ENCODE data around the gene OR9A4. TPM values are rescaled to one million over a fixed set of nuclear protein-coding genes. Genes with fewer than 3 reads are reported as not detected.

Gene OR9A4
- under 1 TPM in 1 of 2 donors, not detected in 1; 0.25 TPM for total RNA-seq
- not detected for polyA plus RNA-seq (ENCODE audit: insufficient read depth, low read depth, low replicate concordance)
- long read RNA-seq, donor 1, result 0 reads
- long read RNA-seq, donor 2, result 0 reads

DNA sequence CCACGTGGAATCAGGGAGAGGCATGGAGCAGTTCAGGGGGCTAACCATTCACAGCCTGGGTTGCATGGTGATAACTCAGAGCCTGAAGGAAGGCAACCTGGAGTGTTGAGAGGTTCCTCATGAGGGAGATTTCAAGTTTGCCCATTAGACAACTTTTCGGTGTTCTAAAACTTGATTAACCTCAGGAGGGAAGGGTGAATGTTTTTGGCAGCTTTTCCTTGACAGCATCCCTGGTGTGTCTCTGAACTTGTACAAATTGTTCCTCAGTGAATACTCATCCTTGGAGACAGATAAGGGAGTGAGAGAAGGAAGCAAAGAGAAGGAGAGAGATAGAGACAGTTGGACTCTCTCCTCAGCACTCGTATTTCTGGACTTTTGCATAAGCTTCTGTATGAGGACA lies at the start of gene OR9A4:
Gene OR9A4 (plus strand): TSS at position 301 of the 400 bp plus-strand sequence. CDS start 2,477 bp downstream, outside the sequence.
- H3K27ac ChIP-seq, result no peak within 1 kb of the TSS
- no peaks in the 10 kb centered on the region for H3K9me3 ChIP-seq
- WGBS, 2 donors, result 65 to 72% methylated on average over 3 of the region's 3 CpGs
- no peaks in the 10 kb centered on the region for H3K27me3 ChIP-seq
- no peak within 1 kb of the TSS for H3K4me3 ChIP-seq
- no peak for DNase-seq
- no peaks in the 10 kb centered on the region for H3K4me1 ChIP-seq
- TF ChIP-seq CTCF (IDR thresholded peaks at IDR 0.05), result no peak
- no peak for TF ChIP-seq POLR2A (IDR thresholded peaks at IDR 0.05)
- H3K36me3 ChIP-seq (ENCODE audit: low read depth, missing control alignments), result no peaks in the 10 kb centered on the region
- intact Hi-C loops (cut with DNase I; ENCODE audit: low total_unique reads), result no loop called here

- WGBS, 2 donors, result 93 to 96% methylated on average over 2 of the region's 2 CpGs
- TF ChIP-seq POLR2A (IDR thresholded peaks at IDR 0.05) (no peak), CTCF (IDR thresholded peaks at IDR 0.05) (no peak)
- intact Hi-C loops (cut with DNase I; ENCODE audit: low total_unique reads), result no loop called here
These were observed 49.2 kb upstream of the OR9A4 start for GRCh38 chr7:141866974-141867373.

GRCh38 chr7:141872931-141873330 lies 43.3 kb upstream of the OR9A4 start:
- H3K36me3 ChIP-seq (ENCODE audit: low read depth, missing control alignments), result no peaks in the 10 kb centered on the region
- no peaks in the 10 kb centered on the region for H3K4me1 ChIP-seq
- no peak overlapping the region for H3K27ac ChIP-seq
- no peaks in the 10 kb centered on the region for H3K9me3 ChIP-seq
- DNase-seq, result no peak
- H3K4me3 ChIP-seq, result no peak overlapping the region
- intact Hi-C loops (cut with DNase I; ENCODE audit: low total_unique reads), result no loop called here
- WGBS, 2 donors, result 88 to 89% methylated on average over 3 of the region's 3 CpGs
- H3K27me3 ChIP-seq, result no peaks in the 10 kb centered on the region
- TF ChIP-seq POLR2A (IDR thresholded peaks at IDR 0.05), result no peak
- TF ChIP-seq CTCF (IDR thresholded peaks at IDR 0.05), result no peak

More at GRCh38 chr7:141866974-141867373, 49.2 kb upstream of the OR9A4 start:
- no peak for DNase-seq
- H3K4me3 ChIP-seq, result no peak overlapping the region
- H3K4me1 ChIP-seq, result no peaks in the 10 kb centered on the region
- no peaks in the 10 kb centered on the region for H3K27me3 ChIP-seq
- no peaks in the 10 kb centered on the region for H3K9me3 ChIP-seq
- no peaks in the 10 kb centered on the region for H3K36me3 ChIP-seq (ENCODE audit: low read depth, missing control alignments)
- H3K27ac ChIP-seq, result no peak overlapping the region

GRCh38 chr7:141874787-141875186 lies 41.4 kb upstream of the OR9A4 start:
- 67 to 80% methylated on average over 3 of the region's 3 CpGs for WGBS, 2 donors
- no peaks in the 10 kb centered on the region for H3K36me3 ChIP-seq (ENCODE audit: low read depth, missing control alignments)
- intact Hi-C loops (cut with DNase I; ENCODE audit: low total_unique reads), result no loop called here

More at GRCh38 chr7:141874787-141875186, 41.4 kb upstream of the OR9A4 start:
- no peaks in the 10 kb centered on the region for H3K4me1 ChIP-seq
- TF ChIP-seq POLR2A (IDR thresholded peaks at IDR 0.05) (no peak), CTCF (IDR thresholded peaks at IDR 0.05) (no peak)
- no peak for DNase-seq
- no peaks in the 10 kb centered on the region for H3K27me3 ChIP-seq
- H3K9me3 ChIP-seq, result no peaks in the 10 kb centered on the region
- no peak overlapping the region for H3K27ac ChIP-seq
- H3K4me3 ChIP-seq, result no peak overlapping the region
